Thoracic aorta (tissue), 2 donors: ENCODE data around the gene ANTXR1. TPM values are rescaled to one million over a fixed set of nuclear protein-coding genes. Genes with fewer than 3 reads are reported as not detected.
A peak's percentile ranks its signal among the peaks of the same experiment; 100 is the strongest.

ENCODE experiments used
- ATAC-seq: fragments of 150-250 bp; one replicate; pipeline ENCODE4 v1.8.0; 2017; ENCODE audit warnings: low read depth; ENCODE audit not compliant: insufficient number of reproducible peaks, low FRiP score
- DNase-seq: peaks from one replicate; pipeline ENCODE4 v3.0.0-alpha.2; 2020; ENCODE audit warnings: low spot score
- H3K27ac ChIP-seq, 2 donors: fragments of 200-600 bp; sonication (generic); 1 replicate in 1 of 2; 2 replicates in 1 of 2; pipeline ENCODE4 v1.5.1; 2016; ENCODE audit warnings: mild to moderate bottlenecking in 2 of 2, moderate library complexity in 2 of 2
- H3K27me3 ChIP-seq: fragments of 200-600 bp; sonication (generic); replicated peaks from 2 replicates; pipeline ENCODE4 v1.6.0; 2016; ENCODE audit warnings: mild to moderate bottlenecking; ENCODE audit not compliant: insufficient read depth
- H3K36me3 ChIP-seq: fragments of 200-600 bp; sonication (generic); one replicate; pipeline ENCODE4 v1.5.1; 2016
- H3K4me1 ChIP-seq, 2 donors: fragments of 200-600 bp; sonication (generic); 1 replicate in 1 of 2; 2 replicates in 1 of 2; pipeline versions ENCODE4 v1.5.1 to v1.6.0; 2016; ENCODE audit warnings: low read depth in 2 of 2, mild to moderate bottlenecking in 1 of 2; ENCODE audit not compliant: control insufficient read depth in 1 of 2
- H3K4me3 ChIP-seq: fragments of 200-600 bp; sonication (generic); 2 replicates; pipeline ENCODE4 v1.5.1; 2016; ENCODE audit warnings: mild to moderate bottlenecking
- H3K9me3 ChIP-seq: fragments of 200-600 bp; sonication (generic); 2 replicates; pipeline ENCODE4 v1.5.1; 2016
- CTCF ChIP-seq: fragments of 200-600 bp; sonication (generic); IDR thresholded peaks from one replicate; pipeline ENCODE4 v1.5.1; 2019; ENCODE audit warnings: antibody characterized with exemption
- total RNA-seq, 2 donors: library from RNA; depleted of rRNA; stranded (reverse); fragments of >200 nt; gene quantifications; one replicate each; pipeline versions ENCODE4 v1.1.0 to v1.2.3, GENCODE V29; 2016

Gene ANTXR1
- total RNA-seq, 2 donors from 2014 or later = 253 to 313 TPM

GRCh38 chr2:69132960-69133590 is 120.1 kb downstream of the ANTXR1 start:
- peaks cover 3 to 38% of the 10 kb centered on the region in 2 donors for H3K4me1 ChIP-seq
- ATAC-seq = no peak
- no peaks in the 10 kb centered on the region for H3K27me3 ChIP-seq
- H3K9me3 ChIP-seq = no peaks in the 10 kb centered on the region
- peaks cover 4% of the 10 kb centered on the region for H3K36me3 ChIP-seq
- H3K27ac ChIP-seq = peak overlapping the region; percentile 40 to 48
- no peak for DNase-seq
- no peak for TF ChIP-seq CTCF
- H3K4me3 ChIP-seq = no peak overlapping the region

DNA sequence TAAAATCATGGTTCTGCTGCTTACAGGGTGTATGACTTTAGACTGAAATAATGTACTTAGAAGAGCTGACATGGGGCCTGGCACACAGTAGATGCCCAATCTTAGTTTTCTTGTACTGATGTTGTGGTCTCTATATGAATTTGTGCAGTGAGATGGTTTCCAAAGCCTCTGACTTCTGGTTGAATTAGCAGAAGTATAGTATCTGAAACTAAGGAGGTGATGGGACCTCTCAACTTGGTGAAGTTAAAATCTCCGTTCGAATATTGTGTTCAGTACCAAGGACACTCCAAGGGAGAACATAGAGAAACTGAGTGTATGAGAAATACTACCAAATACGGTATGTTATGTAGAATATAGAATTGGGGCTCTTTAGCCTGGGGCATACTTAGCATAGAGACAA is 120.9 kb downstream of the ANTXR1 start:
- Histone ChIP-seq H3K36me3 (peaks cover 4% of the 10 kb centered on the region), H3K9me3 (no peaks in the 10 kb centered on the region), H3K4me3 (no peak overlapping the region), H3K27me3 (no peaks in the 10 kb centered on the region), H3K4me1 (peaks cover 9 to 47% of the 10 kb centered on the region in 2 donors), H3K27ac (peak overlapping the region; percentile 24 to 48)
- DNase-seq (no peak), ATAC-seq (no peak)
- TF ChIP-seq CTCF = no peak

- DNase-seq = no peak
- no peak for ATAC-seq
- Histone ChIP-seq H3K27ac (peak overlapping the region in 1 of 2 donors; percentile 48), H3K36me3 (peaks cover 4% of the 10 kb centered on the region), H3K27me3 (no peaks in the 10 kb centered on the region), H3K4me1 (peaks cover 12 to 52% of the 10 kb centered on the region in 2 donors), H3K4me3 (no peak overlapping the region), H3K9me3 (no peaks in the 10 kb centered on the region)
- no peak for TF ChIP-seq CTCF
Measured at GRCh38 chr2:69134306-69134945, 121.4 kb downstream of the ANTXR1 start.

DNA sequence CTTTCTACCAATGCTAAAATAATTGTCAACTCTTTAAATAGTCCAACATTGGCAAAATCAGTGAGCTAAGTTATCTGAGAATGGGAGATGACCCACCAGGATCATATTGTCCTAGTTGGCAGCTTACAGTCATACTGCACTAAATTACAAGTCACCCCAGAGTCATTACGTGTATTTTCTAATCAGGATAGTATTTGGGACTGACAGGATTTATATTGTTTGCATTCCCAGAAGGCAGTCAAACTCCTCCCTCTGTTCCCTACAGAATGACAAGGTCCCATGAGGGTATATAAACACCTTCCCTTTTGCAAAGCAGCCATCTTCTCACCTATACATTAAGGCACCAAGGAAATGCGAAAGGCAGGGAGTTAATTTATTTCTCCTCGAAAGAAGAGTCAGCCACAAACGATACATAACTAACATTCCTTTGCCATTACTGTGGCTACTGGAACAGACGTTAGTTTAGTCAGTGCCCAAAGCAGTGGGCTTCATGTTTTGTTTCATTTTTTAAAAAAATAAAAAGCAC is 125.3 kb downstream of the ANTXR1 start:
- H3K4me1 ChIP-seq = peaks cover 15 to 49% of the 10 kb centered on the region in 2 donors
- H3K27ac ChIP-seq = peak overlapping the region; percentile 42 to 68
- no peak for ATAC-seq

More for the DNA sequence above, 125.3 kb downstream of the ANTXR1 start:
- Histone ChIP-seq H3K27me3 (no peaks in the 10 kb centered on the region), H3K36me3 (no peaks in the 10 kb centered on the region), H3K4me3 (peak overlapping the region; percentile 18), H3K9me3 (no peaks in the 10 kb centered on the region)
- TF ChIP-seq CTCF = no peak
- no peak for DNase-seq
